Activated CD8-positive, alpha-beta memory T cell treated with anti-CD3 and anti-CD28 coated beads, Interleukin-2, amount 50 U/mL, for 1 hour (primary cell): ENCODE data around the gene GDPD4.

Experiments used
- DNase-seq: peaks from one replicate; pipeline ENCODE4 v3.0.0-alpha.2; 2020; ENCODE audit errors: extremely low read depth

GDPD4 gene

DNA sequence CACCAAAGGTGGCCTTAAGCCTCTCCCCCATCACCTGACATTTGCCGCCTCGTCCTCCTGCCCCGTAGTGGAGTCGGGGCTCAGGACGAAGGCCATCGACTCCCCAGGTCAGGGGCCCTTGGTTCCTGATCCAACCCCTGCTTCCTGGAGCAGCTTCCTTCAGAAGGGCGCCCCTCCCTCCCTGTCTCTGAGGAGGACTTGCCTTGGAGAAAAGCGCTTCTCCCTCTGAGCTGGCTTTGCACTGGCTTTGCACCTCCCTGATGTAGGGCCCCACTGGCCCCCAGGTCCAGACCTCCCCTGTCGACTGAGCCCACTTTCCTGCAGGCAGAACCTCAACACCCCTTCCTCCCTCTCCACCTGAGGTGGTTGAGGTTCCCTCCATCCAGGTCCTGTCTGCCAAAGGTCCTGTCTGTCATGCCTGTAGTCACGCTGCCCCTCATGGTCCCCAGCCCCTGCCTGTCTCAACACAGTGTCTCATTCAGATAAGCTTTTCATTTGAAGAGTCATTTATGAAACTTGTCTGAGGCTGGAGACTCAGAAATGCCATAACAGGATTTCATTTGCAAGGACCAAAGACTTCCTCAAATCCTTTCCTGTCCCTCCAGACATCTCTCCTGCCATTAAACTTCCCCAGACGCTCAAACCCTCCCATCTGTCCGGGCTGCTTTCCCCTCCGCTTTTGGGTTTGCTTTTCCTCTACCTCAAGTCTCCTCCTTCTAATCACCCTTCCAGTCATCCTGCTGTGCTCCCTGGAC lies 95.0 kb downstream of the GDPD4 start:
- no peak for DNase-seq

DNA sequence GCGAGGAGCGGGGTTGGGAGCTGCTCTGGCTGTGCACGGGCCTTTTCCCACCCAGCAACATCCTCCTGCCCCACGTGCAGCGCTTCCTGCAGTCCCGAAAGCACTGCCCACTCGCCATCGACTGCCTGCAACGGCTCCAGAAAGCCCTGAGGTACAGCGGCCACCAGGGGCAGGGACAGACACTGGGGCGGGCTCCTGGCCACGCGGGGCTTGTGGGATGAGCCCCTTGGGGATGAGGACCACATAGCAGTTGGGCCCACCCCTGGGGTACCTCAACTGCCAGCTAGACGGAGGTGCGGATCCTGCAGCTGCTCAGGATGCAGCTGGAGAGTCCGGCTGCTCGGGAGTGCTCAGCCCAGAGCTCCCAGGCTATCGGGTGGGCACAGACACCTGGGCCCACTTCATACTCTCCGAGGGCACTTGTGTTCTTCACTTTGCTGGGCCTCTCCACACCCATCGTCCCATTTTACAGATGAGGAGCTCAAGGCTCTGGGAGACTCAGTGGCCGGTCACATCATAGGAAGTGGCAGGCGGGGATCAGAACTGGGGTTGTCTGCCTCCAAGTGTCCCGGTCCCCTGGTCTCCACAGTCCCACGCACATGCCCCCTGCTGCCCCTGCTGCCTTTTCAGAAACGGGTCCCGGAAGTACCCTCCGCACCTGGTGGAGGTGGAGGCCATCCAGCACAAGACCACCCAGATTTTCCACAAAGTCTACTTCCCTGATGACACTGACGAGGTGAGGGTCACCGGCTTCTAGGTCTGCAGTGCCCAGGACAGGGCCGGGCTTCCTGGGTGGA lies 95.8 kb downstream of the GDPD4 start:
- DNase-seq, result no peak

GRCh38 chr11:77204754-77205466 lies 96.6 kb downstream of the GDPD4 start:
- DNase-seq, result no peak

DNA sequence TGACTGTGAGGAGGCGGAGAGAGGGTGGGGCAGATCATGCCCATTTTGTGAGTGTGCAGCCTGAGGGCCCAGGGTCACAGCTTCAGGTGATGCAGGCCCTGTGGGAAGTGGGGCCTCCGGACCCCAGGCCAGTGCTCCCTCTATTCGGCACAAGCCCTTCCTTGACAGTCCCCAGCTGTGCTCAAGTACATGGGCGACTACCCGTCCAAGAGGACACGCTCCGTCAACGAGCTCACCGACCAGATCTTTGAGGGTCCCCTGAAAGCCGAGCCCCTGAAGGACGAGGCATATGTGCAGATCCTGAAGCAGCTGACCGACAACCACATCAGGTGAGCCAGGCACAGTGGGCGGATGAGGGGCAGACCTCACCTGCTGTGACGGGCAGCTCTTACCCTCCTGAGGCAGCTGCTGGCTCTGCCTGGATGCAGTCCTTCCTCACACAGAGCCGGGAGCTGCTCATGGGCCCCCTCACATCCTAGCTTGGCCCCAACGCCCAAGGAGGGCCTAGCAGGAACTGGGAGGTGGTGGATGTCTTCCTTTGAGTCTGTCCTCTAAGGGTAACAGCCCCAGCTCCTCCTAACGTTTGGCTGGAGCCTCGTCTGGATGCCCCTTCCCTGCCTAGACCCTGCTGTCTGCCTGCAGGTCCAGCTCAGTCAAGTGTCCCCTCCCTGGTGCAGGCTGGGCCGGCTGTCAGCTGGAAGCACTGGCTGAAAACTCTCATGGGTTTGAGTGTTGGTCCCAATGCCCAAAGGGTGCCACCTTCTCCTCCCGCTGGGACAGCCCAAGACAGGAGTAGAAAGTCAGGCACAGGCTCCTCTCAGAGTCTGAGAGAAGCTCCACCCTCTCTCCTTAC lies 97.4 kb downstream of the GDPD4 start:
- no peak for DNase-seq

DNA sequence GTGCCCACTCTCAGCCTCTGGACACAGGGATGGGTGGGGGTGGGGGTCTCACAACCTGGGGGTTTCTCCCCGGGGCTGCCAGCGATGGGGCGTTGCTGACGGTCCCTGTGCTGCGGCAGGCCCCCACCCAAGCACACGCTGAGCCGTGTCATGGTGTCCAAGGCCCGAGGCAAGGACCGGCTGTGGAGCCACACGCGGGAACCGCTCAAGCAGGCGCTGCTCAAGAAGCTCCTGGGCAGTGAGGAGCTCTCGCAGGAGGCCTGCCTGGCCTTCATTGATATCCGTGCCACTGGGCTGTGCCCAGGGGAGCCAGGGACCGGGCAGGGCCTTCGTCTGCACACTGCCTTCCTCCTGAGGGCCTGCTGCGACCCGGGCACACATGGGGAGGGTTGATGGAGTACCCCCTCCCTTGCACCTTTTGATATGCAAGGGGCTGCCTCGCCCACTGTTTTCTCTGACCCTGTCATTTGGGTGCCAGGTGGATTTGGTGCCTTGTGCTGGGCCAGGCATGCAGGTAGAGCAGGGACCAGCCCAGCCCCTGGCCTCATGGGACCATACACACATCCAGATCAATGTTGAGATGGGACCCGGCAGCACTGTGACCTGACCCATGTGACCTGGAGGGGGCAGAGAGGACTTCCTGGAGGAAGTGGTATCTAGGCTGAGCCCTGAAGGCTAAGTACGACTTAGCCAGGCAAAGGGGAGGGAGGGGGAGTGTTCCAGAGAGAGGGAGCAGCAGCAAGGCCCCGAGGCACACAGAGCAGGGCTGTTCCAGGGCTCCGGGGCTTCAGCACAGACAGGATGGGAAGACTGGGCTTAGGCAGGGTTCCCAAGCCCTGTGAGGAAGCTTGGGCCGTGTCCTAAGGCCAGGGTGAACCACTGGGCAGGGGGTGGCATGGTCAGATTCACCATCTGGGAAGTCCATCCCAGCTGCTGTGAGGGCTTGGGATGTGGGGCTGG lies 98.3 kb downstream of the GDPD4 start:
- no peak for DNase-seq

DNA sequence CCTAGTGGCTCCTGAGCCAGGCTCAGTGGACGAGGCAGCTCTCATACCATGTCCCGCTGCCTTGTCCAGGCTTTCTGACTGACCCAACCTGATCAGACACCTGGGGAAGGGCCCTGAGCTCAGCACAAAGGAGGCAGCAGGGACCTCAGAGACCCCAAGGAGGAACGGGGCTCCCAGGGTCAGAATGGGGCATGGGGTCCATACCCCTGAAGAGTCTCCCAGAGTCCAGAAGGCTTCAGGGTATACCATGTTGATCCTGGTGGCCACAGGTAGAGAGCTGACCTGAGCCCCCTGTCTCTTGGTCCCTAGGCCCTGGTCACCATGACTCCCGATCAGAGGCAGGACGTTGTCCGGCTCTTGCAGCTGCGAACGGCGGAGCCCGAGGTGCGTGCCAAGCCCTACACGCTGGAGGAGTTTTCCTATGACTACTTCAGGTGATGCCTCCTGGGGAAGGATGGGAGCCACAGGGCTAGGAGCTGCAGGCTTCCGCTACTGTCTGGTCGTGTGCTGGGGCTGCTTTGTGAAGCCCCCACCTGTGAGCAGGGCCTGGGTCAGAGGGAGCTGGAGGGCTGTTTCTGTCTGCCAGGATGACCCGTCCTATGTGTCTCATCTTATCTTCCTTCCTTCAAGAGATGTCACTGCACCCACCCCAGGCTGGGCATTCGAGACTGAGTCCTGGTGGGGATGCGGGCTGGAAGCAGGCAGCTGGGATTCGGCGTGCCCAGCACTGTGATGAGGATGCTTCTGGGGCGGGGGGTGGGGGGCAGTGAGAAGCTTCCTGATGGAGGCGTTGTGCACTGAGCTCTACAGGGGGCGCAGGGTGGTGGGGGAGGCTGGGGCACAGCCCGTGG lies 99.3 kb downstream of the GDPD4 start:
- DNase-seq, result no peak

DNA sequence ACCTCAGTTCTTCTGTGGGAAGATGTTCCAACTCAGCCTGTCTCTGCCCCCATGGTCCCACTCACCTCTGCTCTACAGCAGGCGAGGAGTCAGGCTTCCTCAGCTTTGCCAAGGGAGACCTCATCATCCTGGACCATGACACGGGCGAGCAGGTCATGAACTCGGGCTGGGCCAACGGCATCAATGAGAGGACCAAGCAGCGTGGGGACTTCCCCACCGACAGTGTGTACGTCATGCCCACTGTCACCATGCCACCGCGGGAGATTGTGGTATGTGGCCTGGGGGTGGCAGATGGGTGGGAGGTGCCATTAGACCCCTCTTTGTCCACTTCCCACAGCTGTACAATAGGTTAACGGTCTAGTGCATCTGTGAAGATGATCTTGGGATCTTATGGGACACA lies 100.1 kb downstream of the GDPD4 start:
- no peak for DNase-seq

GRCh38 chr11:77200351-77201268 lies 100.9 kb downstream of the GDPD4 start:
- DNase-seq, result no peak

DNA sequence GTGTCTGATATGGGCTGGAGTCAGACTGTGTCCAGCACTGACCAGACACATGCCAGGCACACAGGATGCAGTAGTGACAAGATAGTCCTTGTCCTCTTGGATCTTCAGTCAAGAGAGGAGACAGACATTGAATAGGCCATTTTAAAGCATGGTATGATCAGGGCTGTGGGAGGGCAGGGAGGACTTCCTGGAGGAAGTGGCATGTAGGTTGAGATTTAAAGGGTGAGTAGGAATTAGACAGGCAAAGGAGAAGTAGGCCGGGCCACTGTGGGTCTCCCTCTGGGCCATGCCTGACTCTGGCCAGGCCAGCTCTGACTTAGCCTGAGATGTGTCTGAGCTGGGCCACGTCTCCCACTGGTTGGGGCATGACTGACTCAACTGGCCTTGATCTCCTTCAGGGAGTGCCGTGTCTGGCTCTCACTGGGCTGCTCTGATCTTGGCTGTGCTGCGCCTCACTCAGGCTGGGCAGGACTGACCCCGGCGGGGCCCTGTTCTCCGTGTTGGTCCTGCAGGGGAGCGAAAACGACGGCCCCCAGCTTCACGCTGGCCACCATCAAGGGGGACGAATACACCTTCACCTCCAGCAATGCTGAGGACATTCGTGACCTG lies 102.2 kb downstream of the GDPD4 start:
- no peak for DNase-seq

DNA sequence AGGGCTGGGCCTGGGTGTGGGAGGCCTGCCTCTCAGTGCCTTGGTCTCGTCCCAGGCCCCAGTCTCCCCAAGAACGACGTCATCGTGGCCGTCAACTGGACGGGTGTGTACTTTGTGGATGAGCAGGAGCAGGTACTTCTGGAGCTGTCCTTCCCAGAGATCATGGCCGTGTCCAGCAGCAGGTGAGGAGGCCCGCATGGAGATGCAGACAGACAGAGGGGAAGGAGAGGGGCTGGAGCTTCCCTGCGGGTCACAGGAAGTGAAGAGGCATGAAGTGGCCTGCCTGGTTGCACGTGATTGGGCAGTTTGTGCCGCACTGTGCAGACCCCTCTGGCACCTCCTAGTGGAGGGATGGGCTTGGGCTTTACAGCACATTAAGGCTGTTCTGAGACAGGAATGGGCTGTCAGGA lies 103.0 kb downstream of the GDPD4 start:
- no peak for DNase-seq

GRCh38 chr11:77197626-77198320 lies 103.7 kb downstream of the GDPD4 start:
- DNase-seq, result no peak

DNA sequence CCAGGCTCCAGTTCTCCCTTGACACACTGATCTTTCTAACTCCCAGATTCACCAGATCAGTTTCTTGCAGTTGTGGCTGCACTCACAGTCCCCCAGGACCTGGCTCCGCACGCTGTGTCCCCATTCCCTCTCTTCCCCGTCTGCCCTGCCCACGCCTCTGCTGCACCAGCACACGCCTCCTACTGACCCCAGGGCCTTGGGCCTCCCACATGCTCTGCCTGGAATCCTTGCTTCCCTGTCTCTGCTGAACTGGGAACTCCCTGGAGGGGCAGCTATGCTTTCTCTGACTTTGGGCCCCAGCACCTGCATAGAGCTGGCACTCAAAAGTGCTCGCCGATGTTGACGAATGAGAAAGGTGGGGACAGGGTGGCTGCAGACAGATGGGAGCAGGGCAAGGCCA lies 104.5 kb downstream of the GDPD4 start:
- DNase-seq, result no peak

GRCh38 chr11:77195071-77195755 lies 106.3 kb downstream of the GDPD4 start:
- DNase-seq, result no peak

GRCh38 chr11:77193911-77194830 lies 107.3 kb downstream of the GDPD4 start:
- no peak for DNase-seq

DNA sequence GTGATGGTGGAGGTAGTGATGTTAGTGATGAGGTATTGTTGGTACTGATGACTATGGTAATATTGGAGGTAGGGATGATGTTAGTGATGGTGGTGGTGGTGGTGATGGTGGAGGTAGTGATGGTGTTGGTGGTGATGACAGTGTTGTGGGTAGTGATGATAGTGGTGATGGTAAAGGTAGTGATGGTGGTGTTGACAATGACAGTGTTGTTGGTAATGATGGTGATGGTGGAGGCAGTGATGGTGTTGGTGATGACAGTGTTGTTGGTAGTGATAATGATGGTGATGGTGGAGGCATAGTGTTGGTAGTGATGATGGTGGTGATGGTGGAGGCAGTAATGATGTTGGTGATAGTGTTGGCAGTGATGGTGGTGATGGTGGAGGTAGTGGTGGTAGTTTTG lies 108.3 kb downstream of the GDPD4 start:
- no peak for DNase-seq
